HepG2 (cell line): ENCODE measurements around the gene MORN3. TPM values are rescaled to one million over a fixed set of nuclear protein-coding genes. Genes with fewer than 3 reads are reported as not detected.

Source experiments
- ATAC-seq: fragments of 200-7000 bp; cut with Tn5 transposase; 3 replicates; pipeline ENCODE4 v1.9.1; 2020; ENCODE audit warnings: mild to moderate bottlenecking, moderate library complexity
- BruUV-seq: library from RNA; stranded (reverse); fragments of 400-500 nt; replicated peaks from 2 replicates; lab custom pipeline; 2021; lab: Mats Ljungman, UMichigan
- CTCF ChIA-PET: fragments of 300-600 bp; formaldehyde crosslinking; extraction: SDS; loops from one replicate; lab custom pipeline; 2021; ENCODE audit warnings: low total read pairs, inconsistent platforms, low intra/inter-chr PET ratio; lab: Yijun Ruan, JAX
- POLR2A ChIA-PET: fragments of 350-600 bp; sonication (Branson Sonifier 250); formaldehyde crosslinking; loops from one replicate; lab custom pipeline; 2020; ENCODE audit warnings: antibody characterized with exemption, inconsistent platforms; lab: Yijun Ruan, JAX
- DNase-seq: peaks from one replicate; pipeline ENCODE4 v3.0.0-alpha.2; 2015; ENCODE audit warnings: low spot score
- FAIRE-seq: peaks from 3 replicates; lab custom pipeline; 2011; peaks lifted over from hg19 to GRCh38; lab: Jason Lieb, UNC
- H2AFZ ChIP-seq: one replicate; pipeline ENCODE4 v1.6.1; 2011; ENCODE audit warnings: low read length, inconsistent platforms
- H3K27ac ChIP-seq: fragments of 300-600 bp; 3 replicates; pipeline ENCODE4 v1.8.0; 2011; ENCODE audit warnings: mixed run types, mild to moderate bottlenecking, mixed read lengths, low read length, inconsistent platforms; ENCODE audit not compliant: insufficient read depth; ENCODE audit errors: extremely low read length
- H3K27me3 ChIP-seq, 2 experiments: fragments of 200-600 bp in 1 of 2; 2 replicates in 1 of 2; 3 replicates in 1 of 2; pipeline versions ENCODE4 v1.6.0 to v1.8.0; 2011; ENCODE audit warnings: low read length in 2 of 2, mild to moderate bottlenecking in 2 of 2, moderate library complexity in 2 of 2, inconsistent platforms in 1 of 2; ENCODE audit not compliant: insufficient read depth in 2 of 2, control insufficient read depth in 1 of 2
- H3K36me3 ChIP-seq, 2 experiments: fragments of 200-600 bp in 1 of 2; replicated peaks in 1 of 2; 2 replicates in 1 of 2; 3 replicates in 1 of 2; pipeline versions ENCODE4 v1.5.1 to v1.8.0; 2011; ENCODE audit warnings: low read length in 2 of 2, inconsistent platforms in 1 of 2; ENCODE audit not compliant: insufficient read depth in 2 of 2, control insufficient read depth in 1 of 2
- H3K4me1 ChIP-seq: 2 replicates; pipeline ENCODE4 v1.5.1; 2012; ENCODE audit warnings: low read length, inconsistent platforms; ENCODE audit not compliant: insufficient read depth
- H3K4me2 ChIP-seq: 2 replicates; pipeline ENCODE4 v1.6.0; 2011; ENCODE audit warnings: low read depth, low read length, inconsistent platforms
- H3K4me3 ChIP-seq, 3 experiments: fragments of 200-600 bp in 1 of 3; sonication (generic), shearing (Covaris generic) in 1 of 3; replicated peaks in 1 of 3; 2 replicates each; pipeline ENCODE4 v1.5.1; 2011 to 2016; ENCODE audit warnings: low read length in 3 of 3, inconsistent platforms in 2 of 3, low read depth in 2 of 3, mild to moderate bottlenecking in 2 of 3, control low read depth in 1 of 3, mixed read lengths in 1 of 3; ENCODE audit not compliant: insufficient read depth in 1 of 3
- H3K79me2 ChIP-seq: one replicate; pipeline ENCODE4 v1.6.1; 2011; ENCODE audit warnings: low read length, inconsistent platforms; ENCODE audit not compliant: insufficient read depth
- H3K9ac ChIP-seq: 2 replicates; pipeline ENCODE4 v1.6.0; 2011; ENCODE audit warnings: mild to moderate bottlenecking, low read depth, low read length, inconsistent platforms; ENCODE audit not compliant: insufficient read depth
- H3K9me3 ChIP-seq: 2 replicates; pipeline ENCODE4 v1.5.1; 2012; ENCODE audit warnings: mild to moderate bottlenecking, low read length
- H4K20me1 ChIP-seq: 2 replicates; pipeline ENCODE4 v1.6.0; 2011; ENCODE audit warnings: inconsistent platforms, mild to moderate bottlenecking, low read length, moderate library complexity; ENCODE audit not compliant: insufficient read depth
- CHD4 ChIP-seq: fragments of 200-600 bp; sonication (generic); IDR thresholded peaks from 2 replicates; pipeline ENCODE4 v1.7.0; 2017; ENCODE audit warnings: mild to moderate bottlenecking, low read length, borderline replicate concordance
- CREB1 ChIP-seq, 2 experiments: fragments of 450-650 bp in 1 of 2; IDR thresholded peaks; 2 replicates each; pipeline ENCODE4 v1.6.1; 2016 to 2017; ENCODE audit warnings: control low read depth in 1 of 2, mild to moderate bottlenecking in 1 of 2, missing compliant biosample characterization in 1 of 2, missing genetic modification characterization in 1 of 2
- CREM ChIP-seq, 2 experiments: sonication (generic) in 1 of 2; formaldehyde crosslinking in 1 of 2; IDR thresholded peaks; 2 replicates each; pipeline versions ENCODE4 v1.4.0 to v1.6.1; 2016 to 2020; ENCODE audit warnings: antibody characterized with exemption in 1 of 2, mild to moderate bottlenecking in 1 of 2, missing genetic modification reagents in 1 of 2
- FOXJ3 ChIP-seq: sonication (generic); formaldehyde crosslinking; IDR thresholded peaks from 2 replicates; pipeline ENCODE4 v1.4.0; 2020; ENCODE audit warnings: missing genetic modification reagents, mild to moderate bottlenecking, borderline replicate concordance
- HOXA7 ChIP-seq: sonication (generic); formaldehyde crosslinking; IDR thresholded peaks from 2 replicates; pipeline ENCODE4 v1.8.1; 2022; ENCODE audit warnings: mild to moderate bottlenecking, missing genetic modification reagents, moderate library complexity
- JDP2 ChIP-seq: sonication (generic); formaldehyde crosslinking; IDR thresholded peaks from 2 replicates; pipeline ENCODE4 v1.8.1; 2022; ENCODE audit warnings: missing genetic modification reagents, borderline replicate concordance
- KDM4B ChIP-seq: sonication (generic); formaldehyde crosslinking; IDR thresholded peaks from 2 replicates; pipeline ENCODE4 v1.4.0; 2020; ENCODE audit warnings: missing genetic modification reagents
- MEIS2 ChIP-seq: sonication (generic); formaldehyde crosslinking; IDR thresholded peaks from 2 replicates; pipeline ENCODE4 v1.9.0; 2021; ENCODE audit warnings: mild to moderate bottlenecking, missing genetic modification reagents
- PHF20 ChIP-seq: sonication (generic); formaldehyde crosslinking; IDR thresholded peaks from 2 replicates; pipeline ENCODE4 v1.5.0; 2020; ENCODE audit warnings: mild to moderate bottlenecking, missing genetic modification reagents
- YEATS2 ChIP-seq: sonication (generic); formaldehyde crosslinking; IDR thresholded peaks from 2 replicates; pipeline ENCODE4 v1.4.0; 2020; ENCODE audit warnings: missing genetic modification reagents, borderline replicate concordance
- ZNF430 ChIP-seq: sonication (generic); formaldehyde crosslinking; IDR thresholded peaks from 2 replicates; pipeline ENCODE4 v1.9.0; 2021; ENCODE audit warnings: mild to moderate bottlenecking, missing genetic modification reagents
- ZNF557 ChIP-seq: sonication (generic); formaldehyde crosslinking; IDR thresholded peaks from 2 replicates; pipeline ENCODE4 v1.4.0; 2020; ENCODE audit warnings: missing genetic modification reagents
- ZNF589 ChIP-seq: sonication (generic); formaldehyde crosslinking; conservative IDR thresholded peaks from 2 replicates; pipeline ENCODE4 v1.8.0; 2022; ENCODE audit warnings: mild to moderate bottlenecking, moderate library complexity, missing genetic modification reagents
- WGBS: methylation state at CpG from one replicate; pipeline ENCODE4 v1.1.6; 2017; ENCODE audit warnings: low lambda C conversion rate; 5-methylcytosine and 5-hydroxymethylcytosine counted together
- in situ Hi-C: cut with HindIII; loops from 2 replicates; pipeline ENCODE4 v1.10.0; 2017; ENCODE audit warnings: low pct_unique_long_range_greater_than_20kb; ENCODE audit not compliant: extremely low pct_ligation_motif_present
- intact Hi-C: fragments of 100-400 bp; cut with micrococcal nuclease; formaldehyde crosslinking; loops from one replicate; pipeline ENCODE4 v1.10.0; 2022; ENCODE audit not compliant: unreplicated experiment
- polyA plus RNA-seq, 8 experiments: library from polyadenylated mRNA; depleted of rRNA in 3 of 8; stranded (reverse) in 7 of 8; unstranded in 1 of 8; fragments of >200 nt; fragmentation: Illumina TruSeq in 4 of 8; extraction: Trizol in 4 of 8; gene quantifications; 2 replicates each; pipeline versions ENCODE4 v1.2.1 to v1.2.3, GENCODE V29; 2011 to 2016; ENCODE audit warnings: low read depth in 4 of 8, missing spikeins in 1 of 8, mixed read lengths in 1 of 8; ENCODE audit not compliant: insufficient read depth in 1 of 8
- total RNA-seq, 5 experiments: library from RNA; depleted of rRNA; stranded (reverse); fragments of >200 nt; fragmentation: Illumina TruSeq; extraction: Trizol; gene quantifications; 2 replicates each; pipeline ENCODE4 v1.2.3, GENCODE V29; 2016; ENCODE audit warnings: low read depth in 1 of 5
- TF ChIP-seq, protein P1 (sequence below): sonication (generic); formaldehyde crosslinking; IDR thresholded peaks from 2 replicates; pipeline ENCODE4 v1.8.1; 2023; ENCODE audit warnings: mild to moderate bottlenecking, missing genetic modification reagents
- TF ChIP-seq, protein P2 (sequence below): sonication (generic); IDR thresholded peaks from 2 replicates; pipeline ENCODE4 v1.6.1; 2016; ENCODE audit warnings: low read depth, borderline replicate concordance
- TF ChIP-seq, protein P3 (sequence below): sonication (generic); formaldehyde crosslinking; IDR thresholded peaks from 2 replicates; pipeline ENCODE4 v1.9.0; 2022; ENCODE audit warnings: missing genetic modification reagents, mild to moderate bottlenecking, borderline replicate concordance
- TF ChIP-seq, protein P4 (sequence below): sonication (generic); formaldehyde crosslinking; IDR thresholded peaks from 2 replicates; pipeline ENCODE4 v1.5.0; 2020; ENCODE audit warnings: missing genetic modification reagents
- TF ChIP-seq, protein P5 (sequence below): sonication (generic); formaldehyde crosslinking; IDR thresholded peaks from 2 replicates; pipeline ENCODE4 v1.8.1; 2023; ENCODE audit warnings: mild to moderate bottlenecking, inconsistent platforms, moderate library complexity, missing genetic modification reagents, borderline replicate concordance

The MORN3 gene
- total and polyA plus RNA-seq, 2 of the 13 experiments (the other 11 are each of a cell fraction or from before 2014, with no cell fraction given), result 1.1 to 2.0 TPM

DNA sequence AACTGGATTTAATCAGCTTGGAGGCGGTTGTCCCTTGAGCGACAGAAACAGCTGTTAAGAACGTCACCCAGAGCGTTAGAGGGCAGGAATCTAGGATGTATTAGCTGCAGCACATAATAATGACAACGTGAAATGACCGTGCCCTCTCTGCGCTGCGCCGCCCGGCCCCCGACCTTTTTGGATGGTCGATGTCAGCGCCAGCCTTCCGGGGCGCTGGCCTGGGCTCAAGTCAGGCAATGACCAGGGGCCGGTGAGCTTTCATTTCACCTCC is 42.7 kb upstream of the MORN3 start:
- Histone ChIP-seq H3K4me1 (peaks cover 80% of the 10 kb centered on the region), H3K4me2 (peak overlapping the region; percentile 100), H3K27me3 (no peaks in the 10 kb centered on the region; a peak in 1 of 5 replicates), H3K9me3 (no peaks in the 10 kb centered on the region), H3K27ac (peak overlapping the region; percentile 77), H4K20me1 (no peaks in the 10 kb centered on the region), H3K36me3 (no peaks in the 10 kb centered on the region; a peak in 1 of 5 replicates), H3K9ac (peak overlapping the region; percentile 82), H3K79me2 (peaks cover 20% of the 10 kb centered on the region), H3K4me3 (peak overlapping the region; percentile 60 to 91 (median 63)), H2AFZ (peak overlapping the region; percentile 31)
- ATAC-seq, result peak; percentile 34
- TSS peak; percentile 95 for BruUV-seq
- POLR2A ChIA-PET, result interaction anchor here (0.7 to 2.2 kb wide), 13 partner anchors 9 to 593 kb away, joined by 3 to 15 read pairs (median 3); partner anchors contain the start of genes HPD, PSMD9 and RNF34
- peak; percentile 35 for DNase-seq
- FAIRE-seq, result no peak
- CTCF ChIA-PET, result no interaction called here
- WGBS, result 0% methylated on average over 9 of the region's 16 CpGs
- intact Hi-C loops, result loop anchor here (5.0 kb wide), 1 partner anchor 60 kb away; no protein-coding TSS in a partner anchor
- in situ Hi-C loops, result no loop called here
- TF ChIP-seq ZNF430 (CRISPR knock-in tag), result 0 out of 2 replicates have a peak, but pooled peaks have one; percentile 11
- TF ChIP-seq MEIS2, result no peak; the same call in 1 of the 2 replicates
- TF ChIP-seq ZNF589 (CRISPR knock-in tag), result no peak
- peak; percentile 47; the same call in 1 of the 2 replicates for TF ChIP-seq YEATS2 (CRISPR knock-in tag)
- TF ChIP-seq, protein P1, sequence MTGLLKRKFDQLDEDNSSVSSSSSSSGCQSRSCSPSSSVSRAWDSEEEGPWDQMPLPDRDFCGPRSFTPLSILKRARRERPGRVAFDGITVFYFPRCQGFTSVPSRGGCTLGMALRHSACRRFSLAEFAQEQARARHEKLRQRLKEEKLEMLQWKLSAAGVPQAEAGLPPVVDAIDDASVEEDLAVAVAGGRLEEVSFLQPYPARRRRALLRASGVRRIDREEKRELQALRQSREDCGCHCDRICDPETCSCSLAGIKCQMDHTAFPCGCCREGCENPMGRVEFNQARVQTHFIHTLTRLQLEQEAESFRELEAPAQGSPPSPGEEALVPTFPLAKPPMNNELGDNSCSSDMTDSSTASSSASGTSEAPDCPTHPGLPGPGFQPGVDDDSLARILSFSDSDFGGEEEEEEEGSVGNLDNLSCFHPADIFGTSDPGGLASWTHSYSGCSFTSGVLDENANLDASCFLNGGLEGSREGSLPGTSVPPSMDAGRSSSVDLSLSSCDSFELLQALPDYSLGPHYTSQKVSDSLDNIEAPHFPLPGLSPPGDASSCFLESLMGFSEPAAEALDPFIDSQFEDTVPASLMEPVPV, result no peak
- TF ChIP-seq, protein P2, sequence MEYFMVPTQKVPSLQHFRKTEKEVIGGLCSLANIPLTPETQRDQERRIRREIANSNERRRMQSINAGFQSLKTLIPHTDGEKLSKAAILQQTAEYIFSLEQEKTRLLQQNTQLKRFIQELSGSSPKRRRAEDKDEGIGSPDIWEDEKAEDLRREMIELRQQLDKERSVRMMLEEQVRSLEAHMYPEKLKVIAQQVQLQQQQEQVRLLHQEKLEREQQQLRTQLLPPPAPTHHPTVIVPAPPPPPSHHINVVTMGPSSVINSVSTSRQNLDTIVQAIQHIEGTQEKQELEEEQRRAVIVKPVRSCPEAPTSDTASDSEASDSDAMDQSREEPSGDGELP, result peak; percentile 80; the same call in 1 of the 2 replicates
- TF ChIP-seq, protein P3, sequence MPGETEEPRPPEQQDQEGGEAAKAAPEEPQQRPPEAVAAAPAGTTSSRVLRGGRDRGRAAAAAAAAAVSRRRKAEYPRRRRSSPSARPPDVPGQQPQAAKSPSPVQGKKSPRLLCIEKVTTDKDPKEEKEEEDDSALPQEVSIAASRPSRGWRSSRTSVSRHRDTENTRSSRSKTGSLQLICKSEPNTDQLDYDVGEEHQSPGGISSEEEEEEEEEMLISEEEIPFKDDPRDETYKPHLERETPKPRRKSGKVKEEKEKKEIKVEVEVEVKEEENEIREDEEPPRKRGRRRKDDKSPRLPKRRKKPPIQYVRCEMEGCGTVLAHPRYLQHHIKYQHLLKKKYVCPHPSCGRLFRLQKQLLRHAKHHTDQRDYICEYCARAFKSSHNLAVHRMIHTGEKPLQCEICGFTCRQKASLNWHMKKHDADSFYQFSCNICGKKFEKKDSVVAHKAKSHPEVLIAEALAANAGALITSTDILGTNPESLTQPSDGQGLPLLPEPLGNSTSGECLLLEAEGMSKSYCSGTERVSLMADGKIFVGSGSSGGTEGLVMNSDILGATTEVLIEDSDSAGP, result peak; percentile 27; the same call in 1 of the 2 replicates
- TF ChIP-seq, protein P4, sequence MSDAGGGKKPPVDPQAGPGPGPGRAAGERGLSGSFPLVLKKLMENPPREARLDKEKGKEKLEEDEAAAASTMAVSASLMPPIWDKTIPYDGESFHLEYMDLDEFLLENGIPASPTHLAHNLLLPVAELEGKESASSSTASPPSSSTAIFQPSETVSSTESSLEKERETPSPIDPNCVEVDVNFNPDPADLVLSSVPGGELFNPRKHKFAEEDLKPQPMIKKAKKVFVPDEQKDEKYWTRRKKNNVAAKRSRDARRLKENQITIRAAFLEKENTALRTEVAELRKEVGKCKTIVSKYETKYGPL (CRISPR knock-in tag), result 0 out of 2 replicates have a peak, but pooled peaks have one; percentile 15
- TF ChIP-seq CHD4, result no peak
- TF ChIP-seq KDM4B, result 0 out of 2 replicates have a peak, but pooled peaks have one; percentile 27
- no peak for TF ChIP-seq JDP2 (CRISPR knock-in tag)
- no peak for TF ChIP-seq ZNF557 (CRISPR knock-in tag)
- TF ChIP-seq, protein P5, sequence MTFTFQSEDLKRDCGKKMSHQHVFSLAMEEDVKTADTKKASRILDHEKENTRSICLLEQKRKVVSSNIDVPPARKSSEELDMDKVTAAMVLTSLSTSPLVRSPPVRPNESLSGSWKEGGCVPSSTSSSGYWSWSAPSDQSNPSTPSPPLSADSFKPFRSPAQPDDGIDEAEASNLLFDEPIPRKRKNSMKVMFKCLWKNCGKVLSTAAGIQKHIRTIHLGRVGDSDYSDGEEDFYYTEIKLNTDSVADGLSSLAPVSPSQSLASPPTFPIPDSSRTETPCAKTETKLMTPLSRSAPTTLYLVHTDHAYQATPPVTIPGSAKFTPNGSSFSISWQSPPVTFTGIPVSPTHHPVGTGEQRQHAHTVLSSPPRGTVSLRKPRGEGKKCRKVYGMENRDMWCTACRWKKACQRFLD (CRISPR knock-in tag), result no peak
- TF ChIP-seq PHF20 (CRISPR knock-in tag), result no peak
- TF ChIP-seq HOXA7, result no peak
- TF ChIP-seq CREB1 (IDR thresholded peaks at IDR 0.05), result no peak
- TF ChIP-seq CREB1 (CRISPR knock-in tag; IDR thresholded peaks at IDR 0.05), result 0 out of 2 replicates have a peak, but pooled peaks have one; percentile 38
- TF ChIP-seq FOXJ3, result 0 out of 2 replicates have a peak, but pooled peaks have one; percentile 22
- 0 out of 2 replicates have a peak, but pooled peaks have one; percentile 9 for TF ChIP-seq CREM (IDR thresholded peaks at IDR 0.05)
- TF ChIP-seq CREM (CRISPR knock-in tag; IDR thresholded peaks at IDR 0.05), result no peak
